Naive B cell (primary cell): ENCODE results near the gene KLF3. TPM values are rescaled to one million over a fixed set of nuclear protein-coding genes. Genes with fewer than 3 reads are reported as not detected.

ENCODE experiments used
- polyA plus RNA-seq, 6 donors: library from polyadenylated mRNA; unstranded; fragments of 300-500 nt; fragmentation: Illumina TruSeq; gene quantifications; one replicate each; pipeline ENCODE4 v1.2.3, GENCODE V29; 2021; ENCODE audit warnings: low read depth in 6 of 6

The KLF3 gene
- polyA plus RNA-seq, 6 donors from 2014 or later = 34.3 to 91.0 (median 58.5) TPM

Other genes with a start within 250 kb of the KLF3 start
- gene TLR10, start 118.8 kb downstream of the KLF3 start, polyA plus RNA-seq = 100 to 1,000 TPM in 5 of 6 donors, 10 to 100 TPM in 1; 87.3 to 180 (median 116) TPM
- gene TLR1, start 140.6 kb downstream of the KLF3 start, polyA plus RNA-seq = 10 to 100 TPM; 30.2 to 53.9 (median 35.7) TPM
- 1 to 10 TPM; 4.0 to 7.9 (median 6.2) TPM for gene TLR6, start 192.6 kb downstream of the KLF3 start, polyA plus RNA-seq
- gene FAM114A1, start 203.6 kb downstream of the KLF3 start, polyA plus RNA-seq = under 1 TPM in 2 of 6 donors, not detected in 4; 0.16 to 0.43 TPM